Measurements from ENCODE around the gene TANGO6. TPM values are rescaled to one million over a fixed set of nuclear protein-coding genes. Genes with fewer than 3 reads are reported as not detected.
"Not testable (repeated sequence)": the region's sequence is repeated elsewhere in the genome, so short reads cannot be mapped to it uniquely, and the experiment has no call there.

Gene TANGO6
- total RNA-seq, 2 donors from 2014 or later: 9.6 to 15.3 TPM

DNA sequence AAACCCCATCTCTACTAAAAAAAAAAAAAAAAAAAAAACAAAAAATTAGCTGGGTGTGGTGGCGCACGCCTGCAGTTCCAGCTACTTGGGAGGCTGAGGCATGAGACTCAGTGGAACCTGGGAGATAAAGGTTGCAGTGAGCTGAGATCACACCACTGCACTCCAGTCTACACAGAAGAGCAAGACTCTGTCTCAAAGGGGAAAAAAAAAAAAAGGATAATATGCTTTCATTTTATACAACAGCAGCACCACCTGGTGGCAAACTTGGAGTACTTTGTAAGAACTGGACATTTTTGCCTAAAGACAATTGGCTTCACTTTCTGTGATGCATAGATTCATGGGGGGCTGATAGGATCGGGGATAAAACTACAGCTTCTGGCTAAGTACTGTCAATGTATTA lies 280.6 kb downstream of the TANGO6 start:
- Histone ChIP-seq H3K4me3 (ENCODE audit: low read length) (no peak overlapping the region), H3K27me3 (ENCODE audit: control insufficient read depth, insufficient read depth, low read length, poor library complexity, severe bottlenecking) (no peaks in the 10 kb centered on the region), H3K36me3 (ENCODE audit: control insufficient read depth, insufficient read depth, low read length) (peaks cover 47% of the 10 kb centered on the region), H3K9me3 (ENCODE audit: control insufficient read depth, low read length) (no peaks in the 10 kb centered on the region), H3K4me1 (ENCODE audit: control insufficient read depth, insufficient read depth, low read length) (no peaks in the 10 kb centered on the region), H3K27ac (ENCODE audit: low read depth, low read length) (no peak overlapping the region), H3K9ac (ENCODE audit: extremely low read depth, low read length, poor library complexity, severe bottlenecking) (no peak overlapping the region)
- WGBS, 2 experiments (ENCODE audit: insufficient coverage in 1 of 2, insufficient read length in 1 of 2): 98 to 100% methylated on average over 3 of the region's 3 CpGs
- TF ChIP-seq, protein P1, sequence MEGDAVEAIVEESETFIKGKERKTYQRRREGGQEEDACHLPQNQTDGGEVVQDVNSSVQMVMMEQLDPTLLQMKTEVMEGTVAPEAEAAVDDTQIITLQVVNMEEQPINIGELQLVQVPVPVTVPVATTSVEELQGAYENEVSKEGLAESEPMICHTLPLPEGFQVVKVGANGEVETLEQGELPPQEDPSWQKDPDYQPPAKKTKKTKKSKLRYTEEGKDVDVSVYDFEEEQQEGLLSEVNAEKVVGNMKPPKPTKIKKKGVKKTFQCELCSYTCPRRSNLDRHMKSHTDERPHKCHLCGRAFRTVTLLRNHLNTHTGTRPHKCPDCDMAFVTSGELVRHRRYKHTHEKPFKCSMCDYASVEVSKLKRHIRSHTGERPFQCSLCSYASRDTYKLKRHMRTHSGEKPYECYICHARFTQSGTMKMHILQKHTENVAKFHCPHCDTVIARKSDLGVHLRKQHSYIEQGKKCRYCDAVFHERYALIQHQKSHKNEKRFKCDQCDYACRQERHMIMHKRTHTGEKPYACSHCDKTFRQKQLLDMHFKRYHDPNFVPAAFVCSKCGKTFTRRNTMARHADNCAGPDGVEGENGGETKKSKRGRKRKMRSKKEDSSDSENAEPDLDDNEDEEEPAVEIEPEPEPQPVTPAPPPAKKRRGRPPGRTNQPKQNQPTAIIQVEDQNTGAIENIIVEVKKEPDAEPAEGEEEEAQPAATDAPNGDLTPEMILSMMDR (conservative IDR thresholded peaks at IDR 0.05): peak; percentile 85
- no peaks in the 10 kb centered on the region for H3K27me3 Mint-ChIP-seq (ENCODE audit: insufficient read depth)
- no peak overlapping the region for H3K27ac Mint-ChIP-seq
- H3K4me3 Mint-ChIP-seq: no peak overlapping the region
- H3K4me1 Mint-ChIP-seq: no peaks in the 10 kb centered on the region
- DNase-seq: peak; percentile 73
- peaks cover 53% of the 10 kb centered on the region for H3K36me3 Mint-ChIP-seq (ENCODE audit: low read depth)
- no peaks in the 10 kb centered on the region for H3K9me3 Mint-ChIP-seq

DNA sequence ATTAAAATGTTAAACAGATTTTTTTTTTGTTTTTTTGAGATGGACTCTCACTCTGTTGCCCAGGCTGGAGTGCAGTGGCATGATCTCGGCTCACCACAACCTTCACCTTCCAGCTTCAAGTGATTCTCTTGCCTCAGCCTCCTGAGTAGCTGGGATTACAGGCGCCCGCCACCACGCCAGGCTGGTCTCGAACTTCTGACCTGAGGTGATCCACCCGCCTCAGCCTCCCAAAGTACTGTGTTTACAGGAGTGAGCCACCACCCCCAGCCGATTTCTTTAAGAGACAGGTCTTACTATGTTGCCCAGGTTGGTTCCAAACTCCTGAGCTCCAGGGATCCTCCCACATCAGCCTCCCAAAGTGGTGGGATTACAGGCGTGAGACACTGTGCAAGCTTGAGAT lies 281.1 kb downstream of the TANGO6 start:
- H3K9ac ChIP-seq (ENCODE audit: extremely low read depth, low read length, poor library complexity, severe bottlenecking); DNase-seq; H3K4me1 ChIP-seq (ENCODE audit: control insufficient read depth, insufficient read depth, low read length); H3K27me3 Mint-ChIP-seq (ENCODE audit: insufficient read depth); H3K9me3 Mint-ChIP-seq; H3K27me3 ChIP-seq (ENCODE audit: control insufficient read depth, insufficient read depth, low read length, poor library complexity, severe bottlenecking); H3K4me3 Mint-ChIP-seq; H3K4me3 ChIP-seq (ENCODE audit: low read length); H3K4me1 Mint-ChIP-seq; H3K27ac Mint-ChIP-seq; H3K9me3 ChIP-seq (ENCODE audit: control insufficient read depth, low read length); H3K27ac ChIP-seq (ENCODE audit: low read depth, low read length): not testable (repeated sequence)
- H3K36me3 Mint-ChIP-seq (ENCODE audit: low read depth): peaks cover 52% of the 10 kb centered on the region
- 93 to 94% methylated on average over 5 to 8 of the region's 8 CpGs for WGBS, 2 experiments (ENCODE audit: insufficient coverage in 1 of 2, insufficient read length in 1 of 2)
- H3K36me3 ChIP-seq (ENCODE audit: control insufficient read depth, insufficient read depth, low read length): peaks cover 42% of the 10 kb centered on the region

DNA sequence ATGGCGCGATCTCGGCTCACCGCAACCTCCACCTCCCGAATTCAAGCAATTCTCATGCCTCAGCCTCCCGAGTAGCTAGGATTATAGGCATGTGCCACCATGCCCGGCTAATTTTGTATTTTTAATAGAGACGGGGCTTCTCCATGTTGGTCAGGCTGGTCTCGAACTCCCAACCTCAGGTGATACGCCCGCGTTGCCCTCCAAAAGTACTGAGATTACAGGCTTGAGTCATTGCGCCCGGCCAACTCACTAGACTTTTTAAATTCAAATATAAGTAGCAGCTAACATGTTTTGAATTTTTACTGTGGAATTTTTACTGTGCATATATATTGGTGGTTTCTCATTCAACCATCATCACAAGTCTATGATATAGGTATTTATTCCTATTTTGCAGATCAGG lies 281.6 kb downstream of the TANGO6 start:
- not testable (repeated sequence) for H3K27ac Mint-ChIP-seq; H3K9me3 Mint-ChIP-seq; H3K27me3 Mint-ChIP-seq (ENCODE audit: insufficient read depth); H3K4me3 ChIP-seq (ENCODE audit: low read length); H3K9me3 ChIP-seq (ENCODE audit: control insufficient read depth, low read length); H3K27ac ChIP-seq (ENCODE audit: low read depth, low read length); H3K4me1 ChIP-seq (ENCODE audit: control insufficient read depth, insufficient read depth, low read length); H3K27me3 ChIP-seq (ENCODE audit: control insufficient read depth, insufficient read depth, low read length, poor library complexity, severe bottlenecking); H3K9ac ChIP-seq (ENCODE audit: extremely low read depth, low read length, poor library complexity, severe bottlenecking); H3K4me1 Mint-ChIP-seq; DNase-seq; H3K4me3 Mint-ChIP-seq
- peaks cover 52% of the 10 kb centered on the region for H3K36me3 Mint-ChIP-seq (ENCODE audit: low read depth)
- H3K36me3 ChIP-seq (ENCODE audit: control insufficient read depth, insufficient read depth, low read length): peaks cover 37% of the 10 kb centered on the region
- 90 to 97% methylated on average over 12 to 14 of the region's 14 CpGs for WGBS, 2 experiments (ENCODE audit: insufficient coverage in 1 of 2, insufficient read length in 1 of 2)

DNA sequence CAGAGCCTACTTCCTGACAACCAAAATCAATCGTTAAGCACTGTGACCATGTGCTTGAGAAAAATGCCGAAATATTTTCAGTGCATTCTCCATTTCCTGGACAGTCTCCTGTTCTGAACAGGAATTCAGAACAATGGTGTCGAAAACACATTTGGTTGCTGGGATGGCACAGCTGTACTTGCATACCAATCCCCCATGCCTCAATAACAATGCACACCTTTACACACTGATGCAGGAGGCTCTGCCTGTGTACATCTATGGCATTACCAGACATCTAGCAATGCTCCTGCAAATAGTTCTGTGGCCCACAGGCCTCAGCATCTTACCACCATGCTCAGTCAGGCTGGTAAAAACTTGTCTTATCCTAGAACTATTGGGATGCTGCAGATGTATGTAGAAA lies 282.9 kb downstream of the TANGO6 start:
- Histone ChIP-seq H3K27me3 (ENCODE audit: control insufficient read depth, insufficient read depth, low read length, poor library complexity, severe bottlenecking) (no peaks in the 10 kb centered on the region), H3K9me3 (ENCODE audit: control insufficient read depth, low read length) (no peaks in the 10 kb centered on the region), H3K9ac (ENCODE audit: extremely low read depth, low read length, poor library complexity, severe bottlenecking) (no peak overlapping the region), H3K36me3 (ENCODE audit: control insufficient read depth, insufficient read depth, low read length) (peaks cover 28% of the 10 kb centered on the region), H3K4me3 (ENCODE audit: low read length) (no peak overlapping the region), H3K27ac (ENCODE audit: low read depth, low read length) (no peak overlapping the region), H3K4me1 (ENCODE audit: control insufficient read depth, insufficient read depth, low read length) (no peaks in the 10 kb centered on the region)
- Mint-ChIP-seq H3K4me3 (no peak overlapping the region), H3K27ac (no peak overlapping the region), H3K36me3 (ENCODE audit: low read depth) (peaks cover 39% of the 10 kb centered on the region), H3K4me1 (peaks cover 12% of the 10 kb centered on the region), H3K9me3 (no peaks in the 10 kb centered on the region), H3K27me3 (ENCODE audit: insufficient read depth) (no peaks in the 10 kb centered on the region)
- WGBS, 2 experiments (ENCODE audit: insufficient coverage in 1 of 2, insufficient read length in 1 of 2): 97 to 99% methylated on average over 3 of the region's 3 CpGs
- TF ChIP-seq, protein P1 (conservative IDR thresholded peaks at IDR 0.05): no peak
- no peak for DNase-seq

DNA sequence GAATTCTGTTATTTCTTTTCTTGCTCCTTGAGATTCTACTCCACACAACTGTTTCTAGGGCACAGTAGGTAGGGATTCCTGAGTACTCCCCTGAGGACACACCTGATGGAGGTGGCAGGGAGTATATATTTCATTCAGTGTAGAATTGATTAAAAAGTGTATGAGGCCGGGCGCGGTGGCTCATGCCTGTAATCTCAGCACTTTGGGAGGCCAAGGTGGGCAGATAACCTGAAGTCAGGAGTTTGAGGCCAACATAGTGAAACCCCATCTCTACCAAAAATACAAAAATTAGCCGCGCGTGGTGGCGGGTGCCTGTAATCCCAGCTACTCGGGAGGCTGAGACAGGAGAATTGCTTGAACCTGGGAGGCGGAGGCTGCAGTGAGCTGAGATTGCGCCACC lies 283.5 kb downstream of the TANGO6 start:
- not testable (repeated sequence) for H3K27ac ChIP-seq (ENCODE audit: low read depth, low read length); H3K9me3 Mint-ChIP-seq; H3K9ac ChIP-seq (ENCODE audit: extremely low read depth, low read length, poor library complexity, severe bottlenecking); H3K27ac Mint-ChIP-seq; H3K27me3 ChIP-seq (ENCODE audit: control insufficient read depth, insufficient read depth, low read length, poor library complexity, severe bottlenecking); DNase-seq; H3K4me1 ChIP-seq (ENCODE audit: control insufficient read depth, insufficient read depth, low read length); H3K4me3 Mint-ChIP-seq; H3K4me3 ChIP-seq (ENCODE audit: low read length); H3K27me3 Mint-ChIP-seq (ENCODE audit: insufficient read depth); H3K9me3 ChIP-seq (ENCODE audit: control insufficient read depth, low read length)
- Mint-ChIP-seq H3K4me1 (peaks cover 13% of the 10 kb centered on the region), H3K36me3 (ENCODE audit: low read depth) (peaks cover 36% of the 10 kb centered on the region)
- 97% methylated on average over 7 to 10 of the region's 10 CpGs for WGBS, 2 experiments (ENCODE audit: insufficient coverage in 1 of 2, insufficient read length in 1 of 2)
- peaks cover 27% of the 10 kb centered on the region for H3K36me3 ChIP-seq (ENCODE audit: control insufficient read depth, insufficient read depth, low read length)
